GM21447 (cell line): Measurements from ENCODE around the gene PPIF.

Experiments
- ATAC-seq: cut with Tn5 transposase; IDR thresholded peaks from one replicate; pipeline ENCODE4 v1.9.1; 2021; ENCODE audit not compliant: unreplicated experiment

PPIF gene

DNA sequence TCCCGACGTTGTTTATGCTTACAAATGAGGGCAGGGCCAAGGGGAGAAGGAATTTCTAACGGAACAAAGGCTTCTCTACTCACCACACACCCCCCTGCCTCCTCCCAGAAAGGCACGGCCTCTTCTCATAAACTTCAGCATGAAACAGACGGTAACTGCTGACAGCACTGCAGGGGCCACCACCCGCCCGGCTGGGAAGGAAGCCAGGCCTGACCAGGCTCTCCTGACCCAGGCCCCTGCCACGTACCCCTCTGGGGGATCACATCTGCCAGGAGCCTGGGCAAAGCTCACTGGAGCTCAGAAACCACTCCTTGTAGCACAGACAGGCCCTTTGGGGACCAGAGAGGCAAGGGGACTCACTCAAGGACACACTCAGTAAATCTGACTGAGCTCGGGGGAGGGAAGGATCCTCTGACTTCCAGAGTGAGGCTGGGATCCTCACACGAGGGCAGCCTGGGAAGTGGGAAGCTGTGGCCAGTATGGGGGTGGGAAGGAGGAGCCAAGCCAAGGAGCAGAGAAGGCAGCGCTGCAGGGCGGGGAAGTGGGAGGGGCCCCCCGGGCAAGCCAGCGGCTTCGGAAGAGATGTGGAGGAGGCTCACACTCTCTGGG, 52.1 kb downstream of the PPIF start:
- no peak for ATAC-seq

GRCh38 chr10:79400146-79401004, 53.1 kb downstream of the PPIF start:
- no peak for ATAC-seq

DNA sequence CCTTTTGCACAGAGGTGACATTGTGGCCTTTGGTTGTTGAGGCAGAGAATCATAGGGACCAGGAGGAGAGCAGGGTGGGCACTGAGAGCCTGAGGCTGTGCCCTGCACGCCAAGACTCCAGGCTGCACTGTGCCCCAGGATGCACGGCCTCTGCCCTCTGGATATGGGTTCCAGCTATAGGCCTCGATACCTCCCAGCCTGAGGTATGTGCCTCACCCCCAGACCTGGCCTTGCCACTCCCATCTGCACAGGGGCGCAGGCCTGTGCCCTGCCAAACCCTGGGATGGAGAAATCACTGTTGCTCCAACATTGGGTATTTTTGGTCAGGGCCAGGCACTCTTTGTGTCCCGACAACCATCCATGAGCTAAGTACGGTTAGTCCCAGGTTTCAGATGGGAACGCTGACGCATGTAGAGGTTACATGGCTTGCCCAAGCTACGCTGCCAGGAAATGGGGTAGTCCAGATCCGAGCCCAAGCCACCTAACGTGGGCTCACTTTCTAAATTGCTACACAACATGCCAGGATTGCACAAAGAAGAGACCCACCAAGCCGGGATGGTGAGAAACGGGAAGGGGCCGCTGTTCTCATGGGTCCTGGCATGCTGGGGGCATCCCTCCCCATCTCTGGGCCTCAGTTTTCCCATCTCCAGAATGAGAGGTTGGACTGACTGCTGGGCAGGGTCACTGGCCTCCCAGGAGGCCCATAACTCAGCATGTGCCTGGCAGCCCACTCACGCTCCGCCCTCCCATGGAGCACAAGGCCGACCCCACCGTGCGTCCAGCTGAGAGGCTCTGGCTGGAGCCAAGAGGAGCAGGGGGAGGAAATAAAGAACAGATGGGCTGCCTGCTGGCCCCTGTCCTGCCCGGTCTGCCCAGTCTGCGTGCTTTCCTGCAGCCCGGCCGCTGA, 54.0 kb downstream of the PPIF start:
- ATAC-seq: no peak

DNA sequence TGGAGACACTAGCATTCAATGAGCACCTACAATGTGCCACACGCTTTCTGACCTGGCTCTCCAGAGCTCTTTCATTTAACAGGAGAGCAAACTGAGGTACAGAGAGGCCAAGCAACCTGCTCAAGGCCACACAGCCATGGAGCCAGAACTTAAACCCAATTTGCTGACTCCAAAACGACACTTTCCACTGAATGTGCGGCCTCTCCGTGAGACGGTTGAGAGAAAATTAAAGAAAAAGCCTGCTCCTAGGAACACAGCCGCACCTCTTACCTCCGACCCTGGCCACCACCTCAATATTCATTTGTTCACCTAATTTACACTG, 55.3 kb downstream of the PPIF start:
- ATAC-seq: no peak

GRCh38 chr10:79402951-79403350, 55.7 kb downstream of the PPIF start:
- no peak for ATAC-seq

DNA sequence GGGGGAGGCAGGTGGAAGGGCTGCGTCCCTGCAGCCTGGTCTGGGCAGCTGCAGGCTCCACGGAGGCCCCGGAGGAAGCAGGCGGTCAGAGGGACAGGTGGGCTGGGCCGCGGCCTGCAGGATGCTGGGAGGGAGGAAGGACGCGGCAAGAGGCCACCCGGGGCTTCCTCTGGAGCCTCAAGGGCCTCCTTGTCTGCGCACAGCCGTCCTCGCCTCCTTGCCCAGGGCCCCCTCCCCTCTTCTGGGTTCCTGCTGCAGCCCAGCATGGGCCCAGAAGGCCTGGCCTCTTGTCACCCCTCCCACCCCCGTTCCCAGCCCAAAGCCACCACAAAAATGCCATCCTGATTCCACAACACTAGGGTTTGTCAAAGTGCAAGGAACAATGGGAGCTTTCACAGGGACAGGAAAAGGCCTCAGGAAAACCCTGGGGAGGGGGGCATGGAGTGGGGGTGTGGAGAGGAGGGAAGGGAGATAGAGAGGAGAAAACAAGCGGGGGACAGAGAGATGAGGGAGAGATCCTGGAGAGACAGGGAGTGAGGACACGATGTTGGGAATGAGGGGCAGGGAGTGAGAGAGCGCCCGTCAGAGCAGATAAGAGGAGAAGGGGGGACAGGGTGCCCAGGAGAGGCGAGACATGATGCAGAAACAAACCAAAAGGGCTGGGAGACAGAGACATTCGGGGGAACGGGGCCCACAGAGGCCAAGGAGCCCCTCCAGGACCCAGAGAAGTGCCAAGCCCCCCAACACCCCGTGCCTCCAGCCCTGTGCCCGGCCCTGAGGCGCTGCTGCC, 56.4 kb downstream of the PPIF start:
- no peak for ATAC-seq

- no peak for ATAC-seq
Measured at GRCh38 chr10:79404231-79404609, 57.0 kb downstream of the PPIF start.

GRCh38 chr10:79404690-79405131, 57.4 kb downstream of the PPIF start:
- no peak for ATAC-seq
